Esophagus (tissue), 2 donors: ENCODE results near the gene WDR72. TPM values are rescaled to one million over a fixed set of nuclear protein-coding genes. Genes with fewer than 3 reads are reported as not detected.

Experiments used
- H3K27ac ChIP-seq, 2 donors: one replicate each; pipeline ENCODE4 v1.5.1; 2013; ENCODE audit warnings: low read depth in 2 of 2, mild to moderate bottlenecking in 2 of 2, inconsistent platforms in 1 of 2, low read length in 1 of 2, moderate library complexity in 1 of 2
- H3K27me3 ChIP-seq, 2 donors: one replicate each; pipeline ENCODE4 v1.6.1; 2013; ENCODE audit warnings: low read length in 2 of 2, control low read depth in 1 of 2, mild to moderate bottlenecking in 1 of 2; ENCODE audit not compliant: insufficient read depth in 2 of 2, control insufficient read depth in 1 of 2
- H3K36me3 ChIP-seq, 2 donors: one replicate each; pipeline ENCODE4 v1.6.1; 2013; ENCODE audit warnings: low read length in 1 of 2; ENCODE audit not compliant: control insufficient read depth in 2 of 2, insufficient read depth in 2 of 2
- H3K4me1 ChIP-seq, 2 donors: one replicate each; pipeline ENCODE4 v1.6.1; 2013; ENCODE audit warnings: low read length in 1 of 2; ENCODE audit not compliant: control insufficient read depth in 2 of 2, insufficient read depth in 2 of 2
- H3K4me3 ChIP-seq, 2 donors: one replicate each; pipeline ENCODE4 v1.5.1; 2013; ENCODE audit warnings: low read length in 2 of 2, mild to moderate bottlenecking in 2 of 2, low read depth in 1 of 2, moderate library complexity in 1 of 2
- H3K9me3 ChIP-seq, 2 donors: one replicate each; pipeline ENCODE4 v1.6.1; 2013; ENCODE audit warnings: mild to moderate bottlenecking in 2 of 2, low read depth in 1 of 2, low read length in 1 of 2, moderate library complexity in 1 of 2; ENCODE audit not compliant: control insufficient read depth in 2 of 2, insufficient read depth in 1 of 2
- WGBS, 2 donors: extraction: QIAGEN DNeasy Blood & Tissue Kit; methylation state at CpG; one replicate each; pipeline ENCODE4 v1.1.7; 2013; 5-methylcytosine and 5-hydroxymethylcytosine counted together
- polyA plus RNA-seq, 2 donors: library from polyadenylated mRNA; stranded (reverse); fragments of 200-250 nt; gene quantifications; one replicate each; pipeline ENCODE4 v1.2.3, GENCODE V29; 2013
- donor health status: healthy with polysubstance abuse.
- donor health status: Bipolar disorder and iron deficiency.

WDR72 gene
- polyA plus RNA-seq, 2 donors, result 0.04 to 0.06 TPM

DNA sequence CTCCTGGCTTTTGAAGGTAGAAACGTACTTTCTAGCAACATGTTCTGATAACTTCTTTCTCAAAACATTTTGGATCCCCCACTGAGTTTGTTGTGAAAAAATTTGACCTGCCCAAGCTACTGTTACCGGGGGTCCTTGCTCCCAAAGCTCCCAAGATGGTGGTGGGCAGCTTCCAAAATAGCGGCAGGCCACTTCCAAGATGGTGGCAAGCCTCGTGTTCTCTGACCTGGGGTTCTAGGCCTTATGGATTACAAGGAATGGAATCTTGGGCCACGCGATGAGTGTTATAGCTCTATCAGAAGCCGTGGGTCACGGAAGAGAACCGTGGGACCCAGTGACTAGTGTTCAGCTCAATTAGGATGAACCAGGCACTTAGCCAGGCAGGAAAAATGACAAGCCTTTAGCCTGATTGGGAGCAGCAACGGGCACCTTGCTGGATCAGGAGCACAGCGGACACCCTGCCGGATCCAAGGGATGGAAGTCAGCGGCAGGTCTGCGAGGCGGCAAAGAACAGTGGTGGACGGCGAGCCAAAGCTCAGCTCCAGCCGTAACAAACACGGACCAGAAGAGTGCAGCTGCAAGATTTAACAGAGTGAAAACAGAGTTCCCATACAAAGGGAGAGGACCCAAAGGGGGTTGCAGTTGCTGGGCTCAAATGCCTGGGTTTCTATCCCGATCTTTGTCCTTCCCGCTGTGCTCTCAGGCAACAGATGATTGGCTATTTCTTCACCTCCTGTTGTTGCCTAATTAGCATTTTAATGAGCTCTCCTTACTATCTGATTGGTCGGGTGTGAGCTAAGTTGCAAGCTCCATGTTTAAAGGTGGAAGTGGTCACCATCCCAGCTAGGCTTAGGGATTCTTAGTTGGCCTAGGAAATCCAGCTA lies 133.3 kb downstream of the WDR72 start:
- H3K4me3 ChIP-seq, result no peak overlapping the region
- H3K27me3 ChIP-seq, result no peaks in the 10 kb centered on the region
- no peaks in the 10 kb centered on the region for H3K4me1 ChIP-seq
- no peaks in the 10 kb centered on the region for H3K9me3 ChIP-seq
- no peak overlapping the region for H3K27ac ChIP-seq
- no peaks in the 10 kb centered on the region for H3K36me3 ChIP-seq
- WGBS, 2 donors, result 89 to 91% methylated on average over 22 of the region's 22 CpGs

DNA sequence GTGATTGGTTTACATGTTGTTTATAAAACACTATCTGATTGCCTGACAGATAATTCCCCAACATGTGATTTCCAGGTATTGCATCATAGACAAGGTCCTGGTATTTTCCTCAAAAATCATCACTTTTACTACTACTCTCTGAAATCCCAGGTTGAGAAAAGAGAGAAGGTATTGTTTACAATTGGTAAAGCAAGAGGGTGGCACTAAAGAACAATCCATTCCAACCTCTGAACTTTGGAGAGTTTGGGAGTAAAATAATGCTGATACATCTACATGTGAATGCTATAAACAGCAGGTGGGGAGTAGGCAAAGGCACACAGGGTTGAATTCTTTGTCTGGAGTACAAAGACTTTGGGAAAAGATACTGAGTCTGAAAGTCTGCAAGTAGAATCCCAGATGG lies 134.2 kb downstream of the WDR72 start:
- H3K27ac ChIP-seq, result no peak overlapping the region

DNA sequence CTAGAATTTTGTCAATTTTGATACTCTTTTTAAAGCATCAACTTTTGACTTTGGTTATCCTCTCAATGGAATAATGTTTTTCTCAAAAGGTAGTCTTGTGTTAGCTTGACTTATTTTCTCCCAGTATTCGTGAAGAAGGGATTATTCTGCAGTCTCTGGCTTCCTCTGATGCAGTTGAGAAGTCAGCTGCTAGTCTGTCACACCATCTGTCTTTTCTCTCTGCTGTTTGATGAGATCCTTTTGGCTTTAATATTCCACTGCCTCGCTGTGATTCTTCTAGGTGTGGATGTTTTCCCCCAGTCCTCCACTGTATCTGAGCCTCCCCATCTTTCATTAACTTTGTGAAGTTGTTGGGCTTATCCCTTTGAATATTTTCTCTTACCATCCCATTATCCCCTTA lies 141.0 kb downstream of the WDR72 start:
- Histone ChIP-seq H3K27me3 (no peaks in the 10 kb centered on the region), H3K27ac (no peak overlapping the region), H3K4me1 (no peaks in the 10 kb centered on the region), H3K9me3 (no peaks in the 10 kb centered on the region), H3K4me3 (no peak overlapping the region), H3K36me3 (no peaks in the 10 kb centered on the region)
- 30 to 45% methylated on average over 2 of the region's 2 CpGs for WGBS, 2 donors

More for the DNA sequence above, 134.2 kb downstream of the WDR72 start:
- H3K4me3 ChIP-seq, result no peak overlapping the region
- no peaks in the 10 kb centered on the region for H3K4me1 ChIP-seq
- no peaks in the 10 kb centered on the region for H3K9me3 ChIP-seq
- H3K27me3 ChIP-seq, result no peaks in the 10 kb centered on the region
- H3K36me3 ChIP-seq, result no peaks in the 10 kb centered on the region

DNA sequence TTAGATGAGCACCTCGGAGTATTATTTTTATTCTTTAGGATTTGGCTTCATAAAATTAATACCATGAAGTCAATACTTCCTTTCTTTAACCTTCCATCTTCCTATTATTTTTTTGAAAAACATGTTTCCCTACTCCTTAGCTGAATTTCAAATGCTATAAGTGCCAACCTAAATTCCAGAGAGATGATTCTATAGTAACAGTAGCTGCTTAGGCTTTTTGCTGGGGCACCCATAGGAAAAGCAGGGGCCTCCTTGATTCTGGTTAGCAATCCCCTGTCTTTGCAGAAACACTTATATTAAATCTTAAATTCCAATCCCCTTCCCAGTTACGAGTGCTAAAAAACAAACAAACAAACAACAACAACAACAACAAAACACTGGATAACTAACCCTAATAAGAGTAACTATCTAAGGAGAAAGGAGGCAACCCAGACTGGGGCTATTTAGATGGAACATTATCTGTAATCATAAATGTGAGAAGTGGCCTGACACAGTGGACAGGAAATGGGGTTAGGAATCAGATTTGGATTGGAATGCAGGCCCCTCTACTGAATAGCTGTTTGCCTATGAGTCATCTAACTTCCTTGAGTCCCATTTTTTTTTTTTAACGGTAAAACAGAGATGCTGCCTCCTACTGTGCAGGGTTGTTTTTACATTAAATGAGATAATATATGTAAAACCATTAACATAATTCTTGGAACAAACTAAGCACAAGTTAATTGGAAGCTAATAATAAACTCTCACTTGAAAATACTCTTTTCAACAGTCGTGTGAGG lies 148.1 kb downstream of the WDR72 start:
- no peaks in the 10 kb centered on the region for H3K36me3 ChIP-seq
- no peaks in the 10 kb centered on the region for H3K4me1 ChIP-seq
- H3K9me3 ChIP-seq, result no peaks in the 10 kb centered on the region
- H3K27ac ChIP-seq, result no peak overlapping the region
- WGBS, 2 donors, result 69 to 71% methylated on average over 4 of the region's 4 CpGs
- H3K4me3 ChIP-seq, result no peak overlapping the region
- no peaks in the 10 kb centered on the region for H3K27me3 ChIP-seq

DNA sequence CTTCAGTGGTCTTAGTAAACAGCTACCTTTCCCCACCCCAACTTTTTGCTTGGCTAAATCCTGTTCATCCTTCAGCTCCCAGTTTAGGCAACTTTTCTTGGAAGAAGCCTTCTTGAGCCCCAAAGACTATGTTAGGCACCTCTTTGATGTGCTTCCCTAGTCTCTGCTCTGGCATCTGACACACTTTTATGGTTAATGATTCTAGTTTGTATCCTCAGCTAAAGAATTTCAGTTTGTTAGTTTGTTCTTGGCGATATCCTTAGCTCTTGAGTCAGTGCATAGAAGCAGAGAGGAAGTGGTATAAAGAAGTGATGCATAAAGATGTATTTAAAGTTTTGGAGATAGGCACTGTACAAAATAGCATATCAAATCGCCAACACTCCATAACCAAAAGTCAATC lies 168.4 kb downstream of the WDR72 start:
- H3K9me3 ChIP-seq, result no peaks in the 10 kb centered on the region
- 85 to 91% methylated on average over 2 of the region's 2 CpGs for WGBS, 2 donors
- no peak overlapping the region for H3K27ac ChIP-seq
- no peak overlapping the region for H3K4me3 ChIP-seq
- H3K4me1 ChIP-seq, result no peaks in the 10 kb centered on the region
- H3K27me3 ChIP-seq, result no peaks in the 10 kb centered on the region
- no peaks in the 10 kb centered on the region for H3K36me3 ChIP-seq

DNA sequence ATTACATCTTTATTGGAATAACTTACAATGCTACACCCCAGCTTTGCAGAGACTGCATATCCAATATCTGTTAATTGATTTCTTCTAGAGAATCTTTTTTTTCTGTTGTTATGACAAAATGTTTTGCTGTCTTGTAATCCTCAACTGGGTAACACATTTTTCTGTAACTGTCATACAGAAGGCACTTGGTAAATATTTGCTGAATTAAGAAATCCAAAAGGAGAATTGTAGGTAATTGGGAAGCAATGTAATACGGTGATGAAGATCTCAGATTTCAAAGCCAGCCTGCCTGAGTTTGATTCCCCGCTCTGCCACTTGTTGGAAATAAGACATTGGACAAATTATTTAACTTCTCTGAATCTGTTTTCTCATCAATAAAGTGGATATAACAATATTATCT lies 169.1 kb downstream of the WDR72 start:
- Histone ChIP-seq H3K4me3 (no peak overlapping the region), H3K36me3 (no peaks in the 10 kb centered on the region), H3K27ac (no peak overlapping the region), H3K9me3 (no peaks in the 10 kb centered on the region), H3K4me1 (no peaks in the 10 kb centered on the region), H3K27me3 (no peaks in the 10 kb centered on the region)
- WGBS, 2 donors, result 72 to 81% methylated on average over 2 of the region's 2 CpGs

DNA sequence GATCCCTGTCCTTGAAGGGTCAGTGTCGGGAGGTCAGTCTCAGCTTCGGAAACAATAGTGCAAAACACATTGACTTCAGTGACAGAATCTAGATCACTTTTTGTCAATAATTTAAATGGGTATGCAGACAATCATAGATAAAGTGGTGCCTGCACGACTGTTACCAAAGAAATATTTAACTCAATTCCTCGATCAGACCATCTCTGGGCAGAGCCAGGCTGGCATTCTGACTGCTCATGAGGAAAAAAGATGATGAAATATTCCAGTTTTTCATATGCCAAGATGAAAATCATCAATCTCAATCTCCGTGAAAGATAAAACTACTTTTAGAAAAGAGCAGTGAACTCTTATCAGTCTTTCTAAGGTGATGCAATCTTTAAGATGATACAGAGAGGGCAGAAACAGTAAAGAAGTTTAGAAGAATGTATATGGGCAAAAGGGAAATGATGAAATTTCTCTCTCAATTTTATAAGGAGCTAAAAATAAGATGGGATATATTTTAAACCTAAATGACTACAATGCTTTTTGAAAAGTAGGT lies 169.9 kb downstream of the WDR72 start:
- Histone ChIP-seq H3K36me3 (no peaks in the 10 kb centered on the region), H3K4me1 (no peaks in the 10 kb centered on the region), H3K27me3 (no peaks in the 10 kb centered on the region), H3K9me3 (no peaks in the 10 kb centered on the region), H3K4me3 (no peak overlapping the region), H3K27ac (no peak overlapping the region)
- WGBS, 2 donors, result 63 to 68% methylated on average over 5 of the region's 5 CpGs

DNA sequence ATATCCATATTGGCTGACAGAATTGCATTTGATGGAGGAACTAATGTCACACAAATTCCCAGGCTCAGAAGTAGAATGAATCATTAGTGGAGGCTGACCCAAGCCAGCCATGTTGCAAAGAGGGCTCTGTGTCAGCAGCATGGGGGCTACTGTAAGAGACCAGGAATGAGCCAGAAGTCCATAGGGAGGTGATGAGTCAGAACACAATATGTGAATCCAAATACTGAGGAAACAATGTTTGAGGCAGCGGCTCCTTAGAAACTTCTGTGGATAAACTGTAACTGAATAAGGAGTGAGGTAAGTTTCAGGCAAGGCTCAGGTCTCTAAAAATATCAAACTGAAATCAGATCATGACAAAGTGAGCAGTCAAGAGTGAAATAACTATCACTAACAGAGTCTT lies 170.7 kb downstream of the WDR72 start:
- Histone ChIP-seq H3K27me3 (no peaks in the 10 kb centered on the region), H3K4me3 (no peak overlapping the region), H3K27ac (no peak overlapping the region), H3K4me1 (no peaks in the 10 kb centered on the region), H3K9me3 (no peaks in the 10 kb centered on the region), H3K36me3 (no peaks in the 10 kb centered on the region)
- 86 to 88% methylated on average over 1 of the region's 1 CpG for WGBS, 2 donors

DNA sequence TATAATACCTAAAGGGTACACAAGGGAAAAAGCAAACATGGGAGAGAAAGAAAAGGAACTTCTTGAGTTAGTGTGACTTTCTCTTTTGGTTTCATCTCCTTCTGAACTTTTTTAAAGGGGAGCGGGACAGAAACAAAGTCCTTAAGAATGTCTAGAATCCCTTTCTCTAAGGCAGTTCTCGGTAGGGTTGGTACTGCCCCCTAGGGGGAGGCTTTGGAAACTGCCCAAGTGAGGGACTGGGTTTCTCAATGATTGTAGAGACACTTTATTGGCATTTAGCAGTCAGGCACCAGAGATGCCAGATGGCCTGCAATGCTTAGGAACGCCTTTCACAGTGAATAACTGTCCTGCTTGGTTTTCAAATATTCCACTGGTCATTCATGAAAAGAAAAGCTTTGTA lies 172.7 kb downstream of the WDR72 start:
- Histone ChIP-seq H3K36me3 (no peaks in the 10 kb centered on the region), H3K27me3 (no peaks in the 10 kb centered on the region), H3K4me3 (no peak overlapping the region), H3K9me3 (no peaks in the 10 kb centered on the region), H3K27ac (no peak overlapping the region), H3K4me1 (no peaks in the 10 kb centered on the region)
- WGBS, 2 donors, result 32% methylated on average over 3 of the region's 3 CpGs
